IPS-NIHi7 (cell line): ENCODE data around the gene LBH.

Experiments used
- DNase-seq: peaks from one replicate; pipeline ENCODE4 v3.0.0; 2012; ENCODE audit warnings: mixed read lengths; ENCODE audit errors: extremely low spot score

The LBH gene

GRCh38 chr2:30231212-30231995 is at the start of gene LBH:
Gene LBH, plus strand, starts transcription at chr2:30231534. Its CDS starts 205 bp downstream, at chr2:30231739.
- DNase-seq, result peak; percentile 87

- no peak for DNase-seq
Observed at GRCh38 chr2:30184035-30184434, 47.3 kb upstream of the LBH start.

DNA sequence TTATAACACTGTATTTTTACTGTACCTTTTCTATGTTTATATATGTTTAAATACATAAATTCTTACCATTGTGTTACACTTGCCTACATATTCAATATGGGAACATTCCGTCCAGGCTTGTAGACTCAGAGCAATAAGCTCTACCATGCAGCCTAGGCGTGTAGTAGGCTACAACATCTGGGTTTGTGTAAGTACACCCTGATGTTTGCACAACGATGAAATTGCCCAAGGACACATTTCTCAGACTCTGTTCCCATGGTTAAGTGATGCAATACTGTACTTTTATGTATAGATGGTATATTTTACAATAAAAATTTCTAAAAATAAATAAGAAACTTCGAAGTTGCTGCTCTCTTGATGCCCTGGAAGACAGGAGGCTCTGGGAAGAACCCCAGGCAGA is 46.2 kb upstream of the LBH start:
- DNase-seq, result no peak

DNA sequence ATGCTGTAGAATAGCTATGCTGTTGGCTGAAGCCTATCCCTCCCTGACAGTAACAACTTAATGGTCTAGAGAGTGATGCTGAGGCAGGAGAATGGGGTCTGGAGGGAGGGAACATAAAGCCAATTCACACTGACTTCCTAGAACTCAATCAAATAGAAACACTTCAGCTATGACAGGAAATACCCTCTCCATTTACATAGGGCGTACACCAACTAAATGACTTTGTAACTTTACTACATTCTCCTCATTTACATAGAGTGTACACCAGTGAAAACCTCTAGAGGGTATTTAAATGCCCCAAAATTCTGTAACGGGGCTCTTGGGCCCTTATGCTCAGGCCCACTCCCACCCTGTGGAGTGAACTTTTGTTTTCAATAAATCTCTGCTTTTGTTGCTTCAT is 43.0 kb upstream of the LBH start:
- no peak for DNase-seq

DNA sequence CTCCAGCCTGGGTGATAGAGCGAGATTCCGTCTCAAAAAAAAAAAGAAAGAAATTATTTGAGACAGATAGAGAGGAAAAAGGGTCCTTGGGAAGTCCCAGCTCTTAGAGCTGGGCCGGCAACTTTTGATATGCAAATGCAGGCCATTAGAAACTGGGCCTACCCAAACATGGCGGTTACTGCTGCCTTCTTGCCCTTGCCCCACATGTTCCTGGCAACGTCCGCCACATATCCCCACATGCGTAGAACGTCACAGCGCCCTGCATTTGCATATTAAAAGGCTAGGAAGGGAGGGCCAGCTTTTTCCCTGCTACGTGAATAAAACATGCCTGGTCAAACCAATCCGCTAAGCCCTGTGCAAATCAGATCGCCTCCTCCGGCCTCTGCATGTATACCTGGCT is 40.7 kb upstream of the LBH start:
- DNase-seq, result no peak

GRCh38 chr2:30191107-30191506 is 40.2 kb upstream of the LBH start:
- DNase-seq, result no peak

GRCh38 chr2:30191819-30192271 is 39.5 kb upstream of the LBH start:
- DNase-seq, result peak; percentile 38

DNA sequence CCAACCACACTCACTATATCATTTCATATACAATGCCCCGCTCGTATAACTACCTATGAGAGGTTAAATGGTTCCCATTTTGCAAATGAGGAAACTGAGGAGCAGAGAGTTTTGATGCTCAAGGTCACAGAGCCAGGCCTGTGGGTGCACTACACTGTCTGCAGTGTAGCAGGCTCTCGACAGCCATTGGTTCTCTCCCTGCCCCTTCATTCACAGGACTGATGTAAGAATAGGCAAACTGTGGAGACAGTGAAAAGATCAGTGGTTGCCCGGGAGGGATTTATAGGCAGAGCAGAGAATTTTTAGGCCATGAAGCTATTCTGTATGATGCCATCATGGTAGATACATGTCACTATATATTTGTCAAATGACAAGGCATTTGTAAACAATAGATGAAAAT is 39.0 kb upstream of the LBH start:
- DNase-seq, result no peak

GRCh38 chr2:30193104-30193681 is 38.1 kb upstream of the LBH start:
- DNase-seq, result no peak

DNA sequence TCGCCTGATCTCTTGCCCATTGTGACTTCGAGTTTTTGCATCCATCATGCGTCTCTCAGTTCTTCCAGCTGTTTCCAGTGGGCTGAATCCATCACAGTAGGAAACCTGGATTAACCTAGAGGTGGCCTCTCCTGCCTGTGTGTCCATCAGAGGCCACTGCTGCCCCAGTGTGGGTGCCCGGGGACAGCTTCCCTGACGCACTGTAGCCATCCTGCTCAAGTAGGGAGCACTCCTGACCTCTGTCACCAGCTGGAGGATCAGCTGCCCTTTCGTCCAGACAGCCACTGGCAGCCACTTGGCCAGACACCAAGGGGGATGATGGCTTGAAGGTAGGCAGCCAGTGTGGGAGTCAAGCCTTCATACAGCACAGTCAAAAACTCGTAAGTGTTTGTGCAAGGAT is 36.9 kb upstream of the LBH start:
- DNase-seq, result no peak

- DNase-seq, result no peak
Observed at GRCh38 chr2:30195016-30195415, 36.3 kb upstream of the LBH start.

GRCh38 chr2:30197570-30198192 is 33.7 kb upstream of the LBH start:
- peak; percentile 40 for DNase-seq

GRCh38 chr2:30201990-30202389 is 29.3 kb upstream of the LBH start:
- DNase-seq, result no peak

DNA sequence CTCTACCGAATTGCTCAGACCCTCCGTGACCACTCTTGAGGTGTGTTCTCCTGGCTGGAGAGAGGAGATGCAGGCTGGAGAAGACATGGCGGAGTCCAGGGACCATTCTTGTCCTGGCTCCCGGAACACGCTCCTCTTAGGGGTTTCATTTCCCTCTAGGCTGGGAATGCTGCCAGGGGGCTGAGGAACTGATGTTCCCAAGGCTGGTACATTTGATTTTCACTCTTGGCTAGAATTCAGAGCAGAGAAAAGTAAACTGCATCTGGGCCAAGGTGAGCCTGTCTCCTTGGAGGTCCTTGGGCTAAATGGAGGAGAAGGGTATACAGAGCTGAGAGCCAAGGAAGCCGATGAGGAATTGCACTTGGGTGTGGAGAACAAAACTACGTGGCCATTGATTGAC is 28.2 kb upstream of the LBH start:
- DNase-seq, result no peak

GRCh38 chr2:30204281-30204680 is 27.1 kb upstream of the LBH start:
- no peak for DNase-seq

DNA sequence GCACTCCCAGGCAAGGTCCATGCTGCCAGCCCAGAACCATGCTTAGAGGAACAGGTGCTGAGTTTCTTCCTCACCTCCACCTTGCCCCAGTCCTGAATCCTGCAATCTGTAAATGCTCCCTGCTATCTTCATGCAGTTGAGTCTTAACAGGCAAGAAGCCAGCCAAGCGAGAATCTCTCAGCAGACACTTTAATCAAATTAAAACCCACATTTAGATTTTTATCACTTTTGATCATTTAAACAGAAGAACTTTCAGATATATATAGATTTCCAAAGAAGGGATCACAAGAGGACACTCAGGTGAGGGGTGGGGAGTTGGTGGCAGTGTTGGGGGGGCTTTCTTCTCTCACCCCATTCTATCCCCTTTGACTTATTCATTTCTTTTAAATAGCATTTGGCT is 25.9 kb upstream of the LBH start:
- no peak for DNase-seq

DNA sequence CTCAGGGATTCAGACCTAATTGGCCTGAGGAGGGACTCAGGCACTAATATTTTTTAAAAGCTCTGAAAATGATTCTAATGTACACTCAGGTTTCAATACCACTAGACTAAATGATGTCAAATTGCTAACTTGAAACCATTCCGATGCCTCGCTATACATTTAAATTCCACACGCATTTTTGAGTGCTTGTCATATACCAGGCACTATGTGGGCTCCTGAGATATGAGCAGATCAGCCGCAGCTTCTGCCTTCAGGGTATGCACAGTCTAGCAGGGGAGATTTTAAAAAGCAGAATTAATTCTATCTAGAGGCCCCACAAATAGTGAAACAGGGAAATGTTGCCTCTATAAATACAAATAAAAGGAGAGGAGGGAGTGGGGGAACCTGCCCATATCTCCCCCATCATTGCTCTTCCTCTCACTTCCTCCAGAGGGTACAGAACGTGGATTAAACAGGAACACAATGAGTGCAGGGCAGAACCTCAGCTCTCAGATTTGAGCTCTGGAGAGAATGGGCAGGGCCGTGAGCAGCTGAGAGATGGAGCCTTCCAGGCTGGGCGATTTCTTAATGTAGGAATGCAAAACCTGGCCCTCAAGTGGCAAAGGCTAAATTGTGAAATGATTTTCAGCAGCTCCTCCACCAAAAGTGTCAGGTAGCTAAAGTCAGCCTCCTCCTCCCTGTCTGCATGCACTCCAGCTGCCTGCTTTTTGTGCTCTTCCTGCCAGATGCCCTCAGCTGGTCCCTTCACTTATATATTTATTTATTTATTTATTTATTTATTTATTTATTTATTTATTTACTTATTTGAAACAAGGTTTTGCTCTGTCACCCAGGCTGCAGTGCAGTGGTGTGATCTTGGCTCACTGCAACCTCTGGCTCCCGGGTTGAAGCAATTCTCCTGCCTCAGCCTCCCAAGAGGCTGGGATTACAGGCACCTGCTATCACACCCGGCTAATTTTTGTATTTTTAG is 24.6 kb upstream of the LBH start:
- no peak for DNase-seq

GRCh38 chr2:30208453-30208852 is 22.9 kb upstream of the LBH start:
- DNase-seq, result peak; percentile 81

- DNase-seq, result no peak
Observed at GRCh38 chr2:30209227-30209626, 22.1 kb upstream of the LBH start.

GRCh38 chr2:30213326-30213725 is 18.0 kb upstream of the LBH start:
- no peak for DNase-seq

- no peak for DNase-seq
Observed at GRCh38 chr2:30213907-30214463, 17.3 kb upstream of the LBH start.

DNA sequence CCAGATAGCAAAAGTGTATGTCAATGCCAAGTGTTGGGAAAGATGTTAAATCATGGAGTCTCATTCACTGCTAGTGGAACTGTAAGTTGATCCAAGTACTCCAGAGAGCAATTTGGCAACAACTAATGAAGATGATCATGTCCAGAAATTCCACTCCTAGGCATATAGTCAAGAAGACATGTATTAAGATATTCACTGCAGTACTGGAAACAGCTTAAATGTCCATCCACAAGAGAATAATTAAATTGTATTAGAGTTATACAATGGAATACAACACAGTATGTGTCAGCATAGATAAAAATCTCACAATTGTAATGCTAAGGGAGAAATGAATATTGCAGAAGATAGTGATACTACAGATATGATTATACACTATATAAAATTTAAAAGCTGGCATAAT is 15.2 kb upstream of the LBH start:
- no peak for DNase-seq
